H1 (cell line): ENCODE results near the gene SPSB1. TPM values are rescaled to one million over a fixed set of nuclear protein-coding genes. Genes with fewer than 3 reads are reported as not detected.

Source experiments
- CTCF ChIA-PET: fragments of 300-600 bp; sonication (Branson Sonifier 250); formaldehyde crosslinking; loops from one replicate; lab custom pipeline; 2021; ENCODE audit not compliant: partially characterized antibody; lab: Charles Lee
- POLR2A ChIA-PET: fragments of 300-600 bp; sonication (Branson Sonifier 250); formaldehyde crosslinking; loops from one replicate; lab custom pipeline; 2021; ENCODE audit warnings: inconsistent platforms; ENCODE audit not compliant: partially characterized antibody; lab: Charles Lee
- DNase-seq, 2 experiments: peaks; one replicate each; pipeline versions ENCODE4 v3.0.0 to v3.0.0-alpha.2; 2010 to 2022; ENCODE audit warnings: low spot score in 2 of 2, low read depth in 1 of 2, mixed read lengths in 1 of 2
- FAIRE-seq: peaks from 2 replicates; lab custom pipeline; 2011; peaks lifted over from hg19 to GRCh38; lab: Jason Lieb, UNC
- H2AFZ ChIP-seq: 2 replicates; pipeline ENCODE4 v1.8.1; 2012; ENCODE audit warnings: low read length, inconsistent platforms
- H2AK5ac ChIP-seq: 2 replicates; pipeline ENCODE4 v1.6.1; 2013; ENCODE audit warnings: low read depth, low read length
- H2BK120ac ChIP-seq: replicated peaks from 2 replicates; pipeline ENCODE3; 2013; ENCODE audit warnings: low read depth, low read length, inconsistent platforms
- H2BK12ac ChIP-seq: 2 replicates; pipeline ENCODE4 v1.6.1; 2013; ENCODE audit warnings: low read depth, low read length
- H2BK15ac ChIP-seq: 2 replicates; pipeline ENCODE4 v1.6.1; 2013; ENCODE audit warnings: low read length
- H2BK20ac ChIP-seq: 2 replicates; pipeline ENCODE4 v1.6.1; 2013; ENCODE audit warnings: low read length
- H2BK5ac ChIP-seq: 2 replicates; pipeline ENCODE4 v1.6.1; 2013; ENCODE audit warnings: low read depth, low read length
- H3K14ac ChIP-seq: 2 replicates; pipeline ENCODE4 v1.6.1; 2013; ENCODE audit warnings: inconsistent platforms; ENCODE audit not compliant: insufficient read length
- H3K18ac ChIP-seq: 2 replicates; pipeline ENCODE4 v1.6.1; 2013; ENCODE audit warnings: low read length; ENCODE audit errors: extremely low read depth
- H3K23ac ChIP-seq: 2 replicates; pipeline ENCODE4 v1.6.1; 2013; ENCODE audit warnings: inconsistent platforms; ENCODE audit not compliant: insufficient read length
- H3K23me2 ChIP-seq: 2 replicates; pipeline ENCODE4 v1.6.1; 2013; ENCODE audit warnings: low read depth, low read length
- H3K27ac ChIP-seq: 2 replicates; pipeline ENCODE4 v1.6.1; 2011; ENCODE audit warnings: low read depth, low read length, inconsistent platforms
- H3K27me3 ChIP-seq, 4 experiments: replicated peaks in 1 of 4; 1 replicate in 1 of 4; 2 replicates in 3 of 4; pipeline versions ENCODE4 v1.6.1 to v1.8.1; 2011 to 2013; ENCODE audit warnings: low read length in 3 of 4, mild to moderate bottlenecking in 3 of 4, inconsistent platforms in 2 of 4, mixed read lengths in 2 of 4, moderate library complexity in 1 of 4; ENCODE audit not compliant: control insufficient read depth in 3 of 4, insufficient read depth in 3 of 4; ENCODE audit errors: extremely low read depth in 1 of 4
- H3K36me3 ChIP-seq, 4 experiments: 2 replicates each; pipeline versions ENCODE4 v1.6.1 to v1.8.1; 2011 to 2013; ENCODE audit warnings: mild to moderate bottlenecking in 4 of 4, low read length in 3 of 4, moderate library complexity in 2 of 4, control low read depth in 1 of 4, inconsistent platforms in 1 of 4; ENCODE audit not compliant: insufficient read depth in 4 of 4, control insufficient read depth in 2 of 4
- H3K4ac ChIP-seq: replicated peaks from 2 replicates; pipeline ENCODE3; 2013; ENCODE audit warnings: low read length, low read depth, mixed read lengths, inconsistent platforms; ENCODE audit not compliant: insufficient read length
- H3K4me1 ChIP-seq, 4 experiments: replicated peaks in 1 of 4; 1 replicate in 1 of 4; 2 replicates in 3 of 4; pipeline versions ENCODE4 v1.6.1 to v1.8.1; 2011 to 2013; ENCODE audit warnings: low read length in 3 of 4, inconsistent platforms in 2 of 4, mixed read lengths in 1 of 4; ENCODE audit not compliant: insufficient read depth in 4 of 4, control insufficient read depth in 3 of 4
- H3K4me2 ChIP-seq, 2 experiments: 2 replicates each; pipeline versions ENCODE4 v1.6.1 to v1.8.1; 2011 to 2013; ENCODE audit warnings: low read depth in 2 of 2, low read length in 2 of 2, control low read depth in 1 of 2, inconsistent platforms in 1 of 2, mild to moderate bottlenecking in 1 of 2; ENCODE audit not compliant: insufficient read depth in 1 of 2
- H3K4me3 ChIP-seq, 4 experiments: fragments of 200-600, 300-600 bp in 1 of 4; sonication (generic), shearing (Covaris generic), sonication (Bioruptor Twin) in 1 of 4; 2 replicates each; pipeline versions ENCODE4 v1.5.1 to v1.8.1; 2011 to 2016; ENCODE audit warnings: low read length in 4 of 4, low read depth in 3 of 4, control low read depth in 2 of 4, inconsistent platforms in 2 of 4, mild to moderate bottlenecking in 2 of 4, mixed read lengths in 1 of 4, moderate library complexity in 1 of 4; ENCODE audit not compliant: insufficient read depth in 2 of 4; ENCODE audit errors: extremely low read depth in 1 of 4
- H3K56ac ChIP-seq: replicated peaks from 2 replicates; pipeline ENCODE3; 2013; ENCODE audit warnings: low read depth, mild to moderate bottlenecking, mixed read lengths, low read length, inconsistent platforms; ENCODE audit not compliant: insufficient read length
- H3K79me1 ChIP-seq: 2 replicates; pipeline ENCODE4 v1.6.1; 2013; ENCODE audit warnings: low read depth, low read length, control low read depth
- H3K79me2 ChIP-seq, 2 experiments: 2 replicates each; pipeline versions ENCODE4 v1.6.1 to v1.8.1; 2012 to 2013; ENCODE audit warnings: low read length in 2 of 2, mild to moderate bottlenecking in 2 of 2, inconsistent platforms in 1 of 2; ENCODE audit not compliant: insufficient read depth in 2 of 2, control insufficient read depth in 1 of 2
- H3K9ac ChIP-seq, 4 experiments: replicated peaks in 1 of 4; 1 replicate in 1 of 4; 2 replicates in 3 of 4; pipeline versions ENCODE4 v1.6.1 to v1.8.1; 2011 to 2013; ENCODE audit warnings: low read depth in 3 of 4, low read length in 3 of 4, control low read depth in 2 of 4, mild to moderate bottlenecking in 2 of 4, moderate library complexity in 2 of 4, inconsistent platforms in 1 of 4; ENCODE audit errors: extremely low read depth in 1 of 4
- H3K9me3 ChIP-seq, 2 experiments: 2 replicates each; pipeline versions ENCODE4 v1.6.1 to v1.8.1; 2012 to 2013; ENCODE audit warnings: mild to moderate bottlenecking in 2 of 2, moderate library complexity in 2 of 2, control low read depth in 1 of 2, inconsistent platforms in 1 of 2, low read depth in 1 of 2, low read length in 1 of 2, mixed read lengths in 1 of 2; ENCODE audit not compliant: insufficient read depth in 2 of 2
- H4K20me1 ChIP-seq, 2 experiments: replicated peaks in 1 of 2; 2 replicates each; pipeline versions ENCODE3 to v1.8.1; 2011 to 2013; ENCODE audit warnings: inconsistent platforms in 2 of 2, low read length in 2 of 2, mild to moderate bottlenecking in 1 of 2; ENCODE audit not compliant: insufficient read depth in 2 of 2, control insufficient read depth in 1 of 2
- H4K5ac ChIP-seq: 2 replicates; pipeline ENCODE4 v1.6.1; 2013; ENCODE audit warnings: low read length, low read depth, mixed read lengths, inconsistent platforms; ENCODE audit not compliant: insufficient read length
- H4K8ac ChIP-seq: 2 replicates; pipeline ENCODE4 v1.8.0; 2013; ENCODE audit warnings: mild to moderate bottlenecking, moderate library complexity, low read length, inconsistent platforms; ENCODE audit not compliant: insufficient read depth; ENCODE audit errors: extremely low read depth
- H4K91ac ChIP-seq: replicated peaks from 2 replicates; pipeline ENCODE3; 2013; ENCODE audit warnings: low read length, mixed read lengths, inconsistent platforms; ENCODE audit not compliant: insufficient read length
- CHD1 ChIP-seq: IDR thresholded peaks from 2 replicates; pipeline ENCODE4 v1.6.1; 2012; ENCODE audit warnings: low read depth, low read length, improper control_type of control experiment
- CHD2 ChIP-seq: IDR thresholded peaks from 2 replicates; pipeline ENCODE4 v1.6.1; 2012; ENCODE audit warnings: low read length, improper control_type of control experiment
- EGR1 ChIP-seq: IDR thresholded peaks from 2 replicates; pipeline ENCODE4 v1.6.1; 2011; ENCODE audit warnings: low read depth, low read length, borderline replicate concordance
- GABPA ChIP-seq: IDR thresholded peaks from 2 replicates; pipeline ENCODE4 v1.6.1; 2011; ENCODE audit warnings: mild to moderate bottlenecking, low read length, moderate library complexity, borderline replicate concordance; ENCODE audit not compliant: insufficient read depth
- RBBP5 ChIP-seq: IDR thresholded peaks from 2 replicates; pipeline ENCODE4 v1.7.1; 2012; ENCODE audit warnings: low read depth, mild to moderate bottlenecking, inconsistent platforms, low read length, moderate library complexity, borderline replicate concordance
- WGBS, 2 experiments: shearing (Covaris generic) in 1 of 2; methylation state at CpG; one replicate each; pipeline versions ENCODE4 v1.1.6 to v1.1.7; 2013 to 2015; ENCODE audit warnings: low lambda C conversion rate in 2 of 2, mixed read lengths in 2 of 2, inconsistent platforms in 1 of 2, low coverage in 1 of 2, missing lambda C conversion rate in 1 of 2; ENCODE audit not compliant: insufficient replicate concordance in 2 of 2, insufficient coverage in 1 of 2, insufficient read length in 1 of 2; ENCODE audit errors: extremely low coverage in 1 of 2, missing lambda C conversion rate in 1 of 2; 5-methylcytosine and 5-hydroxymethylcytosine counted together
- polyA plus RNA-seq, 7 experiments: library from polyadenylated mRNA; depleted of rRNA in 3 of 7; stranded (reverse) in 5 of 7; unstranded in 2 of 7; fragments of >200 nt in 5 of 7; fragments of 200-250 nt in 2 of 7; gene quantifications; 1 replicate in 5 of 7; 2 replicates in 1 of 7; 4 replicates in 1 of 7; pipeline versions ENCODE4 v1.2.1 to v1.2.3, GENCODE V29; 2011 to 2013; ENCODE audit warnings: missing spikeins in 2 of 7, mixed read lengths in 2 of 7
- total RNA-seq: library from RNA; stranded (reverse); fragmentation: NEBNext Ultra II Directional; extraction: Animal tissue kit (Norgen Biotek cat#: 25700); gene quantifications from 2 replicates; pipeline ENCODE4 v1.2.1, GENCODE V29; 2021

The SPSB1 gene
- total and polyA plus RNA-seq, 2 of the 8 experiments (the other 6 are each of a cell fraction or from before 2014, with no cell fraction given): 5.3 to 6.4 TPM

DNA sequence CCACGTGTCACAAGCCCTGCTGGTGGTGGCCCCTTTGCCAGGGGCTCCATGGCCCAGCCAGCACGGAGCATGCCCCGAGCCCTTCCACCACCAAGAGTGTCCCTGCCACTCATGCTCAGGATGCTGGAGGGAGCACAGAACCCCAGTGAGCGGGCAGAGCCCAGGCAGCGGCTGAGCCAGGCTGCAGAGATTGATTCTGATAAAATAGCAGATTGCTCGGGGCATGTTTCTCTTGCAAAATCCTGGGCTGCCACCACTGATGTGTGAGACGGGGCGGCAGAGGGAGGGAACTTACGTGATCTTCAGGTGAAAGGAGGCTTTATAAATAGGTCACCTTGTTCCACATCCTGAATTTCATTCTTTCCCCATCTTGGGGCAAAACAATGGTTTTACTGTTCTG is 53.2 kb downstream of the SPSB1 start:
- H4K20me1 ChIP-seq: peaks cover 0 to 4% of the 10 kb centered on the region in 2 experiments
- H2BK12ac ChIP-seq: no peak overlapping the region
- H3K79me1 ChIP-seq: 0 out of 2 replicates have a peak, but pooled peaks cover 2% of the 10 kb centered on the region
- H2AFZ ChIP-seq: no peak overlapping the region
- 87% methylated on average over 7 of the region's 9 CpGs; no CpG with 5 or more reads in 1 of the 2 experiments for WGBS, 2 experiments
- no peak overlapping the region for H3K56ac ChIP-seq
- no peak overlapping the region for H3K4me2 ChIP-seq
- H3K18ac ChIP-seq: no peak overlapping the region
- TF ChIP-seq CHD1 (no peak), GABPA (no peak), EGR1 (no peak), RBBP5 (no peak), CHD2 (no peak)
- TF ChIP-seq, all 59 proteins: peak for 0
- H2BK20ac ChIP-seq: no peak overlapping the region
- H2BK5ac ChIP-seq: no peak overlapping the region
- FAIRE-seq (no peak), DNase-seq (no peak)
- H3K9me3 ChIP-seq: peaks cover 0 to 4% of the 10 kb centered on the region in 2 experiments; a peak in 1 of 4 replicates
- no peaks in the 10 kb centered on the region; the same call in 1 of the 2 replicates for H3K23me2 ChIP-seq
- no peak overlapping the region for H3K27ac ChIP-seq
- no peak overlapping the region for H3K9ac ChIP-seq
- H3K27me3 ChIP-seq: no peaks in the 10 kb centered on the region; a peak in 1 of 7 replicates
- ChIA-PET CTCF (no interaction called here), POLR2A (no interaction called here)
- no peak overlapping the region for H3K4me3 ChIP-seq
- no peak overlapping the region for H3K14ac ChIP-seq
- no peak overlapping the region for H4K91ac ChIP-seq
- H2BK120ac ChIP-seq: no peak overlapping the region
- H3K4me1 ChIP-seq: peaks cover 2 to 7% (median 3%) of the 10 kb centered on the region in 4 experiments; a peak in 6 of 7 replicates
- H2BK15ac ChIP-seq: no peak overlapping the region
- no peaks in the 10 kb centered on the region for H3K36me3 ChIP-seq
- no peak overlapping the region for H4K5ac ChIP-seq
- no peak overlapping the region for H3K4ac ChIP-seq
- no peak overlapping the region for H3K23ac ChIP-seq
- H3K79me2 ChIP-seq: no peaks in the 10 kb centered on the region
- H2AK5ac ChIP-seq: 0 out of 2 replicates have a peak overlapping the region, but pooled peaks have one; percentile 75
- no peak overlapping the region; the same call in 1 of the 2 replicates for H4K8ac ChIP-seq
